ENCODE measurements around the gene PLB1.

GRCh38 chr2:28613186-28613585 is 117.3 kb downstream of the PLB1 start:
- TF ChIP-seq POLR2A (IDR thresholded peaks at IDR 0.05; ENCODE audit: low read depth, low read length): no peak
- TF ChIP-seq TAF1 (IDR thresholded peaks at IDR 0.05; ENCODE audit: borderline replicate concordance, low read depth, low read length): no peak

All from GM12892 (cell line).